ENCODE results near the gene BRINP3. TPM values are rescaled to one million over a fixed set of nuclear protein-coding genes. Genes with fewer than 3 reads are reported as not detected.

BRINP3 gene
- total RNA-seq, 1 donor from 2014 or later, result 1.5 TPM

DNA sequence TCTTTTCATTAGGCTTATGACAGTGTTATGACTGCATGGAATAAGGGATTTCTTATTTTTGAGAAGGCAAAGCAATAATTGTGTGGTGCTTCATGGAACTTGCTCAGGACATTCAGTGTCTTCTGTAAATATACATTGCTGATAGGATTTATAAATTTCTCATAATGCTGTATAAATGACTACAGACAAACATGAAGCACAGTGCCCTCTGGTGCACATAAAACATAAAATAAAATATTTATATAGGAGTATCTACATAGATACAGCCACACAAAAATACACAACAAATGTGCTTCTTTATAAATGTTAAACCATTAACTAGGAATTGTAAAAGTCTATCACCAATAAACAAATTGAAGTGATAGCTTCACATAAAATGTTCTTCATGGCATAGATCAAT, 24.1 kb downstream of the BRINP3 start:
- no peak for DNase-seq (ENCODE audit: low spot score in 2 of 2)
- no peak overlapping the region for H3K4me3 ChIP-seq
- no peaks in the 10 kb centered on the region for H3K9me3 ChIP-seq
- H3K36me3 ChIP-seq, result no peaks in the 10 kb centered on the region
- intact Hi-C loops (cut with DNase I), result no loop called here
- no peak overlapping the region for H3K27ac ChIP-seq
- no peaks in the 10 kb centered on the region for H3K4me1 ChIP-seq
- no peaks in the 10 kb centered on the region for H3K27me3 ChIP-seq
- TF ChIP-seq, protein P1, sequence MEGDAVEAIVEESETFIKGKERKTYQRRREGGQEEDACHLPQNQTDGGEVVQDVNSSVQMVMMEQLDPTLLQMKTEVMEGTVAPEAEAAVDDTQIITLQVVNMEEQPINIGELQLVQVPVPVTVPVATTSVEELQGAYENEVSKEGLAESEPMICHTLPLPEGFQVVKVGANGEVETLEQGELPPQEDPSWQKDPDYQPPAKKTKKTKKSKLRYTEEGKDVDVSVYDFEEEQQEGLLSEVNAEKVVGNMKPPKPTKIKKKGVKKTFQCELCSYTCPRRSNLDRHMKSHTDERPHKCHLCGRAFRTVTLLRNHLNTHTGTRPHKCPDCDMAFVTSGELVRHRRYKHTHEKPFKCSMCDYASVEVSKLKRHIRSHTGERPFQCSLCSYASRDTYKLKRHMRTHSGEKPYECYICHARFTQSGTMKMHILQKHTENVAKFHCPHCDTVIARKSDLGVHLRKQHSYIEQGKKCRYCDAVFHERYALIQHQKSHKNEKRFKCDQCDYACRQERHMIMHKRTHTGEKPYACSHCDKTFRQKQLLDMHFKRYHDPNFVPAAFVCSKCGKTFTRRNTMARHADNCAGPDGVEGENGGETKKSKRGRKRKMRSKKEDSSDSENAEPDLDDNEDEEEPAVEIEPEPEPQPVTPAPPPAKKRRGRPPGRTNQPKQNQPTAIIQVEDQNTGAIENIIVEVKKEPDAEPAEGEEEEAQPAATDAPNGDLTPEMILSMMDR (IDR thresholded peaks at IDR 0.05), result no peak

DNA sequence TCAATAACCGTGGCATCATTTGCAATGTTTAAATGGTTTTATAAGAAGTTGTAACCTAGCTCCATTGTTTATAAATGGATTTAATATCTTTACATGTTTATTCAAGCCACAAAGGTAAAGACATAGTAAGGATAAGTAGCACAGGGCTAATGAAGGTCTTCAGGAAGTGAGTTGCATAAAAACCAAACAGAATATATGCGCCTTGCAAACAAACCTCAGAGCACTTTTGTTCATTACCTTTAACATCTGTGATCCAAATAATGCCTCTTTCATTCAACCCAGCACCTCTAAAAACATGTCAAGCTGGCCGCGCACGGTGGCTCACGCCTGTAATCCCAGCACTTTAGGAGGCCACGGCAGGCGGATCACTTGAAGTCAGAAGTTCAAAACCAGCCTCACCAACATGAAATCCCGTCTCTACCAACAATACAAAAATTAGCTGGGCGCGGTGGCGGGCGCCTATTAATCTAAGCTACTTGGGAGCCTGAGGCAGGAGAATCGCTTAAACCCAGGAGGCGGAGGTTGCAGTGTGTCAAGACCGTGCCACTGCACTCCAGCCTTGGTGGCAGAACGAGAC, 25.3 kb downstream of the BRINP3 start:
- TF ChIP-seq, protein P1 (IDR thresholded peaks at IDR 0.05), result no peak
- Histone ChIP-seq H3K36me3 (no peaks in the 10 kb centered on the region), H3K4me1 (no peaks in the 10 kb centered on the region), H3K27ac (no peak overlapping the region), H3K9me3 (no peaks in the 10 kb centered on the region), H3K4me3 (no peak overlapping the region), H3K27me3 (no peaks in the 10 kb centered on the region)
- no peak for DNase-seq (ENCODE audit: low spot score in 2 of 2)
- intact Hi-C loops (cut with DNase I), result no loop called here

DNA sequence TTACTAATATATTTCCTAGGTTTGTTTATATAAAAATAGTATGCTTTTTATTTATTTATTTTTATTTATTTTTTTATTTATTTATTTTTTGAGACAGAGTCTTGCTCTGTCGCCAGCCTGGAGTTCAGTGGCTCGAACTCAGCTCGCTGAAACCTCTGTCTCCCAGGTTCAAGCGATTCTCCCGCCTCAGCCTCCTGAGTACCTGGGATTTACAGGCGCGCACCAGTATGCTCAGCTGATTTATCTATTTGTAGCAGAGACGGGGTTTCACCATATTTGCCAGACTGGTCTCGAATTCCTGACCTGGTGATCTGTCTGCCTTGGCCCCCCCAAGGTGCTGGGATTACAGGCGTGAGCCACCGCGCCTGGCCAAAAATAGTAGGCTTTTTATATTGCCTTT, 33.2 kb downstream of the BRINP3 start:
- no peak overlapping the region for H3K27ac ChIP-seq
- TF ChIP-seq, protein P1 (IDR thresholded peaks at IDR 0.05), result no peak
- H3K4me3 ChIP-seq, result no peak overlapping the region
- H3K27me3 ChIP-seq, result no peaks in the 10 kb centered on the region
- intact Hi-C loops (cut with DNase I), result no loop called here
- H3K9me3 ChIP-seq, result no peaks in the 10 kb centered on the region
- H3K4me1 ChIP-seq, result no peaks in the 10 kb centered on the region
- no peak for DNase-seq (ENCODE audit: low spot score in 2 of 2)
- H3K36me3 ChIP-seq, result no peaks in the 10 kb centered on the region

GRCh38 chr1:190439447-190439846, 38.2 kb downstream of the BRINP3 start:
- Histone ChIP-seq H3K27me3 (no peaks in the 10 kb centered on the region), H3K9me3 (no peaks in the 10 kb centered on the region), H3K4me3 (no peak overlapping the region), H3K27ac (no peak overlapping the region), H3K4me1 (no peaks in the 10 kb centered on the region), H3K36me3 (no peaks in the 10 kb centered on the region)
- no peak for DNase-seq (ENCODE audit: low spot score in 2 of 2)
- TF ChIP-seq, protein P1 (IDR thresholded peaks at IDR 0.05), result no peak
- intact Hi-C loops (cut with DNase I), result no loop called here

GRCh38 chr1:190436615-190437014, 41.0 kb downstream of the BRINP3 start:
- Histone ChIP-seq H3K36me3 (no peaks in the 10 kb centered on the region), H3K9me3 (no peaks in the 10 kb centered on the region), H3K4me3 (no peak overlapping the region), H3K4me1 (no peaks in the 10 kb centered on the region), H3K27ac (no peak overlapping the region), H3K27me3 (no peaks in the 10 kb centered on the region)
- TF ChIP-seq, protein P1 (IDR thresholded peaks at IDR 0.05), result no peak
- DNase-seq (ENCODE audit: low spot score in 2 of 2), result no peak
- intact Hi-C loops (cut with DNase I), result no loop called here

GRCh38 chr1:190429932-190430331, 47.7 kb downstream of the BRINP3 start:
- intact Hi-C loops (cut with DNase I), result no loop called here
- Histone ChIP-seq H3K27me3 (no peaks in the 10 kb centered on the region), H3K36me3 (no peaks in the 10 kb centered on the region)

More at GRCh38 chr1:190429932-190430331, 47.7 kb downstream of the BRINP3 start:
- no peak for DNase-seq (ENCODE audit: low spot score in 2 of 2)
- Histone ChIP-seq H3K4me1 (no peaks in the 10 kb centered on the region), H3K27ac (no peak overlapping the region), H3K4me3 (no peak overlapping the region), H3K9me3 (no peaks in the 10 kb centered on the region)
- TF ChIP-seq, protein P1 (IDR thresholded peaks at IDR 0.05), result no peak
